MCF 10A (cell line): ENCODE measurements around the gene MYL12A. TPM values are rescaled to one million over a fixed set of nuclear protein-coding genes. Genes with fewer than 3 reads are reported as not detected.
A peak's percentile ranks its signal among the peaks of the same experiment; 100 is the strongest.

Source experiments
- BruUV-seq: library from RNA; stranded (reverse); fragments of 400-500 nt; replicated peaks from 2 replicates; lab custom pipeline; 2021; lab: Mats Ljungman, UMichigan
- CTCF ChIA-PET: fragments of 300-600 bp; sonication (Branson Sonifier 250); formaldehyde crosslinking; extraction: SDS; loops from one replicate; lab custom pipeline; 2021; ENCODE audit warnings: antibody characterized with exemption, inconsistent platforms; lab: Yijun Ruan, JAX
- POLR2A ChIA-PET: fragments of 300-600, 350-650 bp; sonication (Branson Sonifier 250); formaldehyde crosslinking; extraction: SDS; loops from one replicate; lab custom pipeline; 2020; ENCODE audit warnings: antibody characterized with exemption, inconsistent platforms; lab: Yijun Ruan, JAX
- DNase-seq: peaks from one replicate; pipeline ENCODE4 v3.0.0-alpha.2; 2018; ENCODE audit not compliant: unreplicated experiment
- H3K27ac Mint-ChIP-seq: one replicate; pipeline ENCODE4 v1.8.0; 2022; ENCODE audit warnings: mild to moderate bottlenecking, low read depth, mixed read lengths; ENCODE audit not compliant: unreplicated experiment
- H3K27me3 Mint-ChIP-seq: one replicate; pipeline ENCODE4 v1.8.0; 2022; ENCODE audit warnings: mixed read lengths; ENCODE audit not compliant: insufficient read depth, unreplicated experiment
- H3K36me3 Mint-ChIP-seq: one replicate; pipeline ENCODE4 v1.8.0; 2022; ENCODE audit warnings: mild to moderate bottlenecking, moderate library complexity, mixed read lengths; ENCODE audit not compliant: insufficient read depth, unreplicated experiment
- H3K4me1 Mint-ChIP-seq: one replicate; pipeline ENCODE4 v1.8.0; 2022; ENCODE audit warnings: mixed read lengths; ENCODE audit not compliant: insufficient read depth, unreplicated experiment
- H3K4me3 Mint-ChIP-seq: one replicate; pipeline ENCODE4 v1.8.0; 2022; ENCODE audit warnings: mild to moderate bottlenecking, moderate library complexity, mixed read lengths; ENCODE audit not compliant: unreplicated experiment
- H3K9me3 Mint-ChIP-seq: one replicate; pipeline ENCODE4 v1.8.0; 2022; ENCODE audit warnings: mixed read lengths; ENCODE audit not compliant: unreplicated experiment
- CTCF ChIP-seq: fragments of 200-600 bp; IDR thresholded peaks from one replicate; pipeline ENCODE4 v1.8.0; 2022; ENCODE audit warnings: antibody characterized with exemption, mild to moderate bottlenecking; ENCODE audit not compliant: unreplicated experiment
- intact Hi-C: fragments of 100-400 bp; cut with micrococcal nuclease; formaldehyde crosslinking; loops from 2 replicates; pipeline ENCODE4 v1.14.1; 2022
- total RNA-seq: library from RNA; stranded (reverse); gene quantifications from 2 replicates; pipeline ENCODE4 v1.2.3, GENCODE V29; 2022

Gene MYL12A
- total RNA-seq, 1 experiment from 2014 or later = 332 TPM

- BruUV-seq = no TSS peak
- no peak overlapping the region for H3K4me3 Mint-ChIP-seq
- H3K27me3 Mint-ChIP-seq = no peaks in the 10 kb centered on the region
- H3K36me3 Mint-ChIP-seq = peaks cover 56% of the 10 kb centered on the region
- TF ChIP-seq CTCF = no peak
- no peak for DNase-seq
- no peak overlapping the region for H3K27ac Mint-ChIP-seq
- ChIA-PET POLR2A (interaction anchor here (0.6 to 6.3 kb wide), 10 partner anchors 14 to 387 kb away, joined by 3 to 59 read pairs (median 4); no protein-coding TSS in a partner anchor), CTCF (interaction anchor here (0.5 to 5.6 kb wide), 8 partner anchors 168 to 744 kb away, joined by 3 to 40 read pairs (median 5); no protein-coding TSS in a partner anchor)
- H3K4me1 Mint-ChIP-seq = peaks cover 6% of the 10 kb centered on the region
- H3K9me3 Mint-ChIP-seq = no peaks in the 10 kb centered on the region
- intact Hi-C loops = loop anchor here (2.0 to 10.0 kb wide), 2 partner anchors 315 to 715 kb away; no protein-coding TSS in a partner anchor
These were observed 31.9 kb downstream of the MYL12A start for GRCh38 chr18:3279201-3280185.

GRCh38 chr18:3281456-3282400 lies 34.1 kb downstream of the MYL12A start:
- BruUV-seq = no TSS peak
- intact Hi-C loops = loop anchor here (1.0 to 10.0 kb wide), 8 partner anchors 166 to 713 kb away; no protein-coding TSS in a partner anchor
- ChIA-PET POLR2A (interaction anchor here (0.7 to 6.3 kb wide), 9 partner anchors 15 to 384 kb away, joined by 3 to 59 read pairs (median 5); no protein-coding TSS in a partner anchor), CTCF (interaction anchor here (0.6 to 8.0 kb wide), 30 partner anchors 12 to 423 kb away, joined by 3 to 106 read pairs (median 4); no protein-coding TSS in a partner anchor)
- Mint-ChIP-seq H3K27ac (no peak overlapping the region), H3K36me3 (peaks cover 37% of the 10 kb centered on the region), H3K9me3 (no peaks in the 10 kb centered on the region), H3K27me3 (no peaks in the 10 kb centered on the region), H3K4me1 (peaks cover 6% of the 10 kb centered on the region), H3K4me3 (no peak overlapping the region)
- peak; percentile 52 for TF ChIP-seq CTCF
- peak; percentile 80 for DNase-seq

GRCh38 chr18:3283253-3283863 lies 35.8 kb downstream of the MYL12A start:
- Mint-ChIP-seq H3K4me3 (no peak overlapping the region), H3K27ac (no peak overlapping the region), H3K9me3 (no peaks in the 10 kb centered on the region), H3K36me3 (peaks cover 20% of the 10 kb centered on the region), H3K27me3 (no peaks in the 10 kb centered on the region), H3K4me1 (peaks cover 6% of the 10 kb centered on the region)
- no TSS peak for BruUV-seq
- intact Hi-C loops = loop anchor here (10.0 kb wide), 1 partner anchor 711 kb away; no protein-coding TSS in a partner anchor
- POLR2A ChIA-PET = interaction anchor here (0.6 to 6.3 kb wide), 7 partner anchors 165 to 715 kb away, joined by 3 to 59 read pairs (median 6); no protein-coding TSS in a partner anchor
- CTCF ChIA-PET = interaction anchor here (0.7 to 8.0 kb wide), 10 partner anchors 12 to 382 kb away, joined by 3 to 106 read pairs (median 12); no protein-coding TSS in a partner anchor
- no peak for TF ChIP-seq CTCF
- no peak for DNase-seq
